CD14-positive monocyte (primary cell): ENCODE data around the gene ITPKB. TPM values are rescaled to one million over a fixed set of nuclear protein-coding genes. Genes with fewer than 3 reads are reported as not detected.

ENCODE experiments used
- DNase-seq, 3 donors: peaks; one replicate each; pipeline ENCODE4 v3.0.0-alpha.2; 2011 to 2022
- H2AFZ ChIP-seq: 2 replicates; pipeline ENCODE4 v1.6.0; 2012; ENCODE audit warnings: mild to moderate bottlenecking, low read depth, low read length, inconsistent platforms; ENCODE audit not compliant: insufficient read depth, poor library complexity, severe bottlenecking
- H3K27ac ChIP-seq, 2 donors: 1 replicate in 1 of 2; 2 replicates in 1 of 2; pipeline ENCODE4 v1.5.1; 2012 to 2013; ENCODE audit warnings: low read length in 2 of 2, control low read depth in 1 of 2, inconsistent platforms in 1 of 2, low read depth in 1 of 2, mild to moderate bottlenecking in 1 of 2
- H3K27me3 ChIP-seq, 2 donors: one replicate each; pipeline versions ENCODE4 v1.6.0 to v1.6.1; 2011 to 2013; ENCODE audit warnings: low read length in 2 of 2; ENCODE audit not compliant: control insufficient read depth in 2 of 2, insufficient read depth in 2 of 2
- H3K36me3 ChIP-seq, 2 donors: replicated peaks in 1 of 2; 1 replicate in 1 of 2; 2 replicates in 1 of 2; pipeline versions ENCODE4 v1.5.1 to v1.6.1; 2012 to 2013; ENCODE audit warnings: low read length in 2 of 2, control low read depth in 1 of 2, inconsistent platforms in 1 of 2, mild to moderate bottlenecking in 1 of 2; ENCODE audit not compliant: insufficient read depth in 2 of 2, control insufficient read depth in 1 of 2
- H3K4me1 ChIP-seq, 2 donors: 1 replicate in 1 of 2; 2 replicates in 1 of 2; pipeline versions ENCODE4 v1.5.1 to v1.6.1; 2012 to 2013; ENCODE audit warnings: low read length in 2 of 2, control low read depth in 1 of 2, inconsistent platforms in 1 of 2, mild to moderate bottlenecking in 1 of 2, moderate library complexity in 1 of 2; ENCODE audit not compliant: insufficient read depth in 2 of 2, control insufficient read depth in 1 of 2
- H3K4me2 ChIP-seq: replicated peaks from 2 replicates; pipeline ENCODE3; 2012; ENCODE audit warnings: low read length, moderate library complexity, mild to moderate bottlenecking; ENCODE audit not compliant: poor library complexity, severe bottlenecking; ENCODE audit errors: extremely low read depth
- H3K4me3 ChIP-seq, 3 experiments: fragments of 200-600 bp in 1 of 3; sonication (generic) in 1 of 3; replicated peaks in 1 of 3; 1 replicate in 2 of 3; 2 replicates in 1 of 3; pipeline ENCODE4 v1.5.1; 2011 to 2013; ENCODE audit warnings: low read length in 3 of 3, mild to moderate bottlenecking in 3 of 3, control low read depth in 2 of 3, low read depth in 2 of 3, inconsistent platforms in 1 of 3, moderate library complexity in 1 of 3
- H3K79me2 ChIP-seq: 2 replicates; pipeline ENCODE4 v1.6.0; 2012; ENCODE audit warnings: mild to moderate bottlenecking, control low read depth, inconsistent platforms, low read length, moderate library complexity; ENCODE audit not compliant: insufficient read depth
- H3K9ac ChIP-seq: 2 replicates; pipeline ENCODE4 v1.6.0; 2017; ENCODE audit warnings: low read length, mild to moderate bottlenecking; ENCODE audit not compliant: insufficient read depth, poor library complexity, severe bottlenecking
- H3K9me3 ChIP-seq, 2 donors: replicated peaks in 1 of 2; 1 replicate in 1 of 2; 2 replicates in 1 of 2; pipeline versions ENCODE4 v1.5.1 to v1.6.1; 2012 to 2013; ENCODE audit warnings: low read length in 2 of 2, control low read depth in 1 of 2; ENCODE audit not compliant: control insufficient read depth in 1 of 2, insufficient read depth in 1 of 2
- H4K20me1 ChIP-seq: 2 replicates; pipeline ENCODE4 v1.6.0; 2012; ENCODE audit warnings: mild to moderate bottlenecking, low read length, control low read depth, moderate library complexity; ENCODE audit not compliant: insufficient read depth
- H3K27ac Mint-ChIP-seq, 7 donors: one replicate each; pipeline ENCODE4 v1.8.0; 2020; ENCODE audit warnings: mild to moderate bottlenecking in 7 of 7, mixed read lengths in 7 of 7, moderate library complexity in 6 of 7, inconsistent platforms in 2 of 7
- H3K27me3 Mint-ChIP-seq, 3 donors: one replicate each; pipeline ENCODE4 v1.8.0; 2021 to 2022; ENCODE audit warnings: low read depth in 3 of 3, mild to moderate bottlenecking in 3 of 3, mixed read lengths in 3 of 3, moderate library complexity in 3 of 3, inconsistent platforms in 1 of 3
- H3K36me3 Mint-ChIP-seq, 2 donors: one replicate each; pipeline ENCODE4 v1.8.0; 2020; ENCODE audit warnings: mixed read lengths in 2 of 2, inconsistent platforms in 1 of 2, mild to moderate bottlenecking in 1 of 2
- H3K4me1 Mint-ChIP-seq: one replicate; pipeline ENCODE4 v1.8.0; 2020; ENCODE audit warnings: mild to moderate bottlenecking, mixed read lengths
- H3K4me3 Mint-ChIP-seq, 2 donors: one replicate each; pipeline ENCODE4 v1.8.0; 2020; ENCODE audit warnings: mild to moderate bottlenecking in 2 of 2, mixed read lengths in 2 of 2, moderate library complexity in 1 of 2
- H3K9me3 Mint-ChIP-seq, 7 donors: one replicate each; pipeline ENCODE4 v1.8.0; 2020 to 2022; ENCODE audit warnings: mixed read lengths in 7 of 7, mild to moderate bottlenecking in 6 of 7, moderate library complexity in 6 of 7, inconsistent platforms in 2 of 7
- WGBS: methylation state at CpG from one replicate; pipeline ENCODE4 v1.1.5; 2013; ENCODE audit warnings: missing lambda C conversion rate; ENCODE audit not compliant: insufficient coverage; 5-methylcytosine and 5-hydroxymethylcytosine counted together
- intact Hi-C, 2 donors: fragments of 100-400 bp; cut with micrococcal nuclease; formaldehyde crosslinking; loops; one replicate each; pipeline versions ENCODE4 v1.15.0 to v1.15.1; 2023
- polyA plus RNA-seq, 3 donors: library from polyadenylated mRNA; depleted of rRNA in 1 of 3; unstranded in 2 of 3; stranded (reverse) in 1 of 3; fragments of 300-500 nt in 2 of 3; fragments of >200 nt in 1 of 3; fragmentation: Illumina TruSeq in 2 of 3; gene quantifications; 1 replicate in 2 of 3; 2 replicates in 1 of 3; pipeline ENCODE4 v1.2.3, GENCODE V29; 2012 to 2021
- TF ChIP-seq, protein P1 (sequence below): fragments of 200-600 bp; IDR thresholded peaks from one replicate; pipeline ENCODE4 v1.8.0; 2022; ENCODE audit warnings: antibody characterized with exemption, mild to moderate bottlenecking

Gene ITPKB
- polyA plus RNA-seq, 3 donors = 7.3 to 14.4 (median 10.2) TPM

DNA sequence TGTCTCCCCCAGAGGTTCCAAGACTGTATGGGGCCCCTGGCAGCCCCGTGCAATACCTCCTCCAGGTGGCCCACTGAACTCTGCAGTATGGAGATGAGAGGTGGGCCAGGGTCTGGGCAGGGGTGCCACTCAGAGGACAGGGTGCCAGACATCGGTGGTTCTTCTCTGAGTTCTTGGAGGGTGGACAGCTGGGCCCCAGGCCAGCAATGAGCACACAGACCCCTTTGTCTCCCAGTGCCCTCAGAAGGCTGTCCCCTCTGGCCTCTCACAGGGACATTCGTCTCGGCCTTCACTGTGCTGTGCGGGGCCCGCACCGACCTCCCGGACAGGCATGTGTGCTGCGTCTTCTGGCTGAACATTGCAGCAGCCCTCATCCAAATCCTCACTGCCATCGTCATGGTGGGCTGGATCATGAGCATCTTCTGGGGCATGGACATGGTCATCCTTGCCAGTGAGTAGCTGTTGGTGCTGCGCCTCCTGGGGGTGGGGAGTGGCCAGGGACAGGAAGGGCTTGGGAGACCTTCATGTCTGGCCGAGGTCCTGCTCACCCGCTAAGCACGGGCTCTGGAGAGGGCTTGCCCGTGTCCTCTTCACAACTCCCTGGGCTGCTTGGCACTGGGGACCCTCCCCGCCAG, 142.4 kb downstream of the ITPKB start:
- H3K27me3 Mint-ChIP-seq = peaks cover 5 to 6% (median 5%) of the 10 kb centered on the region in 3 donors

GRCh38 chr1:226593541-226593940, 145.5 kb downstream of the ITPKB start:
- no peak for DNase-seq
- peaks cover 8% of the 10 kb centered on the region for H3K4me1 Mint-ChIP-seq
- no peaks in the 10 kb centered on the region for H4K20me1 ChIP-seq
- H3K27me3 Mint-ChIP-seq = peaks cover 2 to 8% (median 6%) of the 10 kb centered on the region in 3 donors
- H3K36me3 Mint-ChIP-seq = no peaks in the 10 kb centered on the region
- no peak overlapping the region for H3K4me3 ChIP-seq
- 100% methylated on average over 5 of the region's 8 CpGs for WGBS
- no peak overlapping the region for H2AFZ ChIP-seq
- intact Hi-C loops = no loop called here
- no peak overlapping the region for H3K4me3 Mint-ChIP-seq
- no peaks in the 10 kb centered on the region for H3K27me3 ChIP-seq
- no peaks in the 10 kb centered on the region for H3K79me2 ChIP-seq
- TF ChIP-seq, protein P1, sequence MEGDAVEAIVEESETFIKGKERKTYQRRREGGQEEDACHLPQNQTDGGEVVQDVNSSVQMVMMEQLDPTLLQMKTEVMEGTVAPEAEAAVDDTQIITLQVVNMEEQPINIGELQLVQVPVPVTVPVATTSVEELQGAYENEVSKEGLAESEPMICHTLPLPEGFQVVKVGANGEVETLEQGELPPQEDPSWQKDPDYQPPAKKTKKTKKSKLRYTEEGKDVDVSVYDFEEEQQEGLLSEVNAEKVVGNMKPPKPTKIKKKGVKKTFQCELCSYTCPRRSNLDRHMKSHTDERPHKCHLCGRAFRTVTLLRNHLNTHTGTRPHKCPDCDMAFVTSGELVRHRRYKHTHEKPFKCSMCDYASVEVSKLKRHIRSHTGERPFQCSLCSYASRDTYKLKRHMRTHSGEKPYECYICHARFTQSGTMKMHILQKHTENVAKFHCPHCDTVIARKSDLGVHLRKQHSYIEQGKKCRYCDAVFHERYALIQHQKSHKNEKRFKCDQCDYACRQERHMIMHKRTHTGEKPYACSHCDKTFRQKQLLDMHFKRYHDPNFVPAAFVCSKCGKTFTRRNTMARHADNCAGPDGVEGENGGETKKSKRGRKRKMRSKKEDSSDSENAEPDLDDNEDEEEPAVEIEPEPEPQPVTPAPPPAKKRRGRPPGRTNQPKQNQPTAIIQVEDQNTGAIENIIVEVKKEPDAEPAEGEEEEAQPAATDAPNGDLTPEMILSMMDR = no peak
- no peaks in the 10 kb centered on the region for H3K9me3 ChIP-seq
- H3K27ac ChIP-seq = no peak overlapping the region
- H3K4me2 ChIP-seq = no peak overlapping the region
- no peaks in the 10 kb centered on the region for H3K36me3 ChIP-seq
- H3K4me1 ChIP-seq = peaks cover 4 to 9% of the 10 kb centered on the region in 2 donors
- no peak overlapping the region for H3K9ac ChIP-seq
- no peak overlapping the region for H3K27ac Mint-ChIP-seq
- H3K9me3 Mint-ChIP-seq = peaks cover 0 to 3% (median 1%) of the 10 kb centered on the region in 7 donors

More for the DNA sequence above, 142.4 kb downstream of the ITPKB start:
- H3K79me2 ChIP-seq = no peaks in the 10 kb centered on the region
- TF ChIP-seq, protein P1 = no peak
- H3K27ac Mint-ChIP-seq = no peak overlapping the region
- no peaks in the 10 kb centered on the region for H3K36me3 Mint-ChIP-seq
- no peak overlapping the region for H3K4me2 ChIP-seq
- H3K36me3 ChIP-seq = no peaks in the 10 kb centered on the region
- H3K27ac ChIP-seq = no peak overlapping the region
- intact Hi-C loops = no loop called here
- DNase-seq = no peak
- H3K27me3 ChIP-seq = no peaks in the 10 kb centered on the region
- no peak overlapping the region for H3K4me3 ChIP-seq
- peaks cover 0 to 3% (median 1%) of the 10 kb centered on the region in 7 donors for H3K9me3 Mint-ChIP-seq
- H3K9ac ChIP-seq = no peak overlapping the region
- H3K9me3 ChIP-seq = no peaks in the 10 kb centered on the region
- H3K4me3 Mint-ChIP-seq = no peak overlapping the region
- no peak overlapping the region for H2AFZ ChIP-seq
- no peaks in the 10 kb centered on the region for H3K4me1 ChIP-seq
- 94% methylated on average over 15 of the region's 16 CpGs for WGBS
- no peaks in the 10 kb centered on the region for H3K4me1 Mint-ChIP-seq
- no peaks in the 10 kb centered on the region for H4K20me1 ChIP-seq
